Skeletal muscle satellite cell (primary cell): Measurements from ENCODE around the gene SREBF2. TPM values are rescaled to one million over a fixed set of nuclear protein-coding genes. Genes with fewer than 3 reads are reported as not detected.

Source experiments
- H3K27me3 ChIP-seq: 2 replicates; pipeline ENCODE4 v1.7.0; 2013; ENCODE audit warnings: low read length; ENCODE audit not compliant: control insufficient read depth, insufficient read depth
- H3K36me3 ChIP-seq: 2 replicates; pipeline ENCODE4 v1.7.0; 2013; ENCODE audit warnings: mild to moderate bottlenecking, control low read depth, low read length; ENCODE audit not compliant: insufficient read depth
- H3K4me1 ChIP-seq: 2 replicates; pipeline ENCODE4 v1.7.0; 2013; ENCODE audit warnings: low read length; ENCODE audit not compliant: control insufficient read depth, insufficient read depth
- H3K4me2 ChIP-seq: 2 replicates; pipeline ENCODE4 v1.7.0; 2013; ENCODE audit warnings: mild to moderate bottlenecking, low read length
- H3K4me3 ChIP-seq: 2 replicates; pipeline ENCODE4 v1.7.0; 2013; ENCODE audit warnings: low read length
- H3K9ac ChIP-seq: 2 replicates; pipeline ENCODE4 v1.7.0; 2013; ENCODE audit warnings: mild to moderate bottlenecking, low read depth, low read length, moderate library complexity
- H3K9me3 ChIP-seq: replicated peaks from 2 replicates; pipeline ENCODE4 v1.7.0; 2013; ENCODE audit warnings: mild to moderate bottlenecking, control low read depth, low read length
- total RNA-seq: library from RNA; depleted of rRNA; stranded (reverse); fragments of >200 nt; gene quantifications from 2 replicates; pipeline ENCODE4 v1.2.3, GENCODE V29; 2012; rRNA removed

The SREBF2 gene
- 31.9 and 57.5 TPM in 2 replicates for total RNA-seq

DNA sequence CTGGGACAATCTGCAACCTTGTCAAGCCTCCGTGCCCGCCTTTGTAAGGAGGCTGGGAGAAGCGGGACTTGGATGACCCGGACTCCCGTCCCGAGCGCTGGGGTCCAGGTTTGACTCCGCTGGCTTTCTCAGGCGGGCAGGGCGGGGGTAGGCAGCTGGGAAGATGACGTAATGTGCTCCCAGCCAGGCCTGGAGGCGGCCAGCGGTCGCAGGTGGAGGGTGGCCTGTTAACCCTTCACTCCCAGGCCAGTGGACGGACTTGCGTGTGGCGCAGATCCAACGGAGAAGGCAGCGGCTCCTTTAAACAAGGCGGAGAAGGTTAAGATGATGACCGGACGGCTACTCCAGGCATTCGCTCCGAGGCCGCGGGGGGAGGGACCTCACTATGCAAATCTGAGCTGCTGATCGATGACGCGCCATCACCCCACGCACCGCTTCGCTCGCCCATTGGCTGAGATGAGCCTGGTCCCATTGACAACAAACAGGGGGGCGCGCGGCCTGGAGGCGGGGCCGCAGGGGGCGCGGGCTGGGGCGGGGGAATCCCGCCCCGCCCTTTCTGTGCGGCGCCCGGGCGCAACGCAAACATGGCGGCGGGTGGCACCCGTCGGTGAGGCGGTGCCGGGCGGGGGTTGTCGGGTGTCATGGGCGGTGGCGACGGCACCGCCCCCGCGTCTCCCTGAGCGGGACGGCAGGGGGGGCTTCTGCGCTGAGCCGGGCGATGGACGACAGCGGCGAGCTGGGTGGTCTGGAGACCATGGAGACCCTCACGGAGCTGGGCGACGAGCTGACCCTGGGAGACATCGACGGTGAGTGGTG, at the start of gene SREBF2:
Gene SREBF2 (plus strand): TSS at position 553 of the 816 bp plus-strand sequence. CDS start 166 bp downstream, at position 719.
- Histone ChIP-seq H3K4me1 (peaks cover 23% of the 10 kb centered on the region), H3K27me3 (no peaks in the 10 kb centered on the region), H3K4me2 (peak within 1 kb of the TSS; percentile 89), H3K9me3 (no peaks in the 10 kb centered on the region), H3K36me3 (peaks cover 10% of the 10 kb centered on the region), H3K4me3 (peak within 1 kb of the TSS; percentile 88), H3K9ac (peak within 1 kb of the TSS; percentile 91)

DNA sequence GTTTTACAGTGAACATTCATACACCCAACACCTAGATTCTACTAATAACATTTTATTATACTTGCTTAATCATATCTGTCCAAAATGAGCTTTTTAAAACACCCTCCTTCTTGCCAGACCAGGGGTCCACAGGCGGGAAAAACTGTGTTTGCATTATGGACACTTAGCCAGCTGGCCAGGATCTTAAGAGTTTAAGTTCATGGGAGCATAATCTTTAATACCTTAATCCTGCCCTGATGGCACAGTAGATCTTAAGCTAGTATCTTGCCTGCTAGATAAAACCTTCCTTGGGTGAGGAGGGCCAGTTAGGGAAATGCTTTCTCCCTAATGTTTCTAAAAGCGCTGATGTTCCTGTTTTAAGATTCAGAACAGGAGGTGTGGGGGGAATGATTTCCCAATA, 45.6 kb upstream of the SREBF2 start:
- Histone ChIP-seq H3K4me2 (no peak overlapping the region), H3K27me3 (peaks cover 9% of the 10 kb centered on the region), H3K4me1 (no peaks in the 10 kb centered on the region), H3K9ac (no peak overlapping the region), H3K9me3 (no peaks in the 10 kb centered on the region), H3K4me3 (no peak overlapping the region), H3K36me3 (no peaks in the 10 kb centered on the region)

DNA sequence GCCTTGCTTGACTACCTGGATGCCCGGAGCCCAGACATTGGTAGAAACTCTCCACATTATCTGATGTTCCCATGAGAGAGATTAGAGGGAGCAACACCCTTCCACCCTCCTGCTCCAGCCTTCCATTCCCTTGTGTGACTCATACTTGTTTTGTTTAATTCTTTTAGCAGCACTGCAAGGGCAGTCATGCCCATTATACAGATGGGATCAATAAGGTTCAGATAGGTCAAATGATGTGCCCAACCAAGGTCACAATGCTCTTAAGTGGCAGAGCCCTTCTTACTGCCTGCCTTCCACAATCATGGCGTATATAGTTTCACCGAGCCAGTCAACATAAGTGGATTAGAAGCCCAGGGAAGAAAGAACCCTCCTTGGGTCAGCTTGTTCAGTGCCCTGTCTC, 39.0 kb upstream of the SREBF2 start:
- no peaks in the 10 kb centered on the region for H3K4me1 ChIP-seq
- H3K4me3 ChIP-seq, result no peak overlapping the region
- H3K9ac ChIP-seq, result no peak overlapping the region
- H3K36me3 ChIP-seq, result no peaks in the 10 kb centered on the region
- H3K9me3 ChIP-seq, result no peaks in the 10 kb centered on the region
- no peak overlapping the region for H3K4me2 ChIP-seq
- H3K27me3 ChIP-seq, result peaks cover 9% of the 10 kb centered on the region

DNA sequence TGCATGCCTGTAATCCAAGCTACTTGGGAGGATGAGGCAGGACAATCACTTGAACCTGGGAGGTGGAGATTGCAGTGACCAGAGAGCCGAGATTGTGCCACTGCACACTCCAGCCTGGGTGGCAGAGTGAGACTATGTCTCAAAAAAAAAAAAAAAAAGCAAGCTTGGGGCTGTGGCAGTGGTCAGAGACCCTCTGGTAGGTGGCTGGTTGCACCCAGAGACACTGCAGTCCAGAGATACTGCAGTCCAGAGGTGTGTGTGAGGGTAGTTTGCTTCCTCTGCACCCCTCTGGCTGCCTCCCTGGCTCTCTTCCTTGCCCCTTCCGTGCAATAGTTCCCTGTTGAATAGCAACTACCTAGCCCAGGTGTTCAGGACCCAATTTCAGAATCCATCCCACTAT, 34.2 kb upstream of the SREBF2 start:
- Histone ChIP-seq H3K4me1 (peaks cover 19% of the 10 kb centered on the region), H3K4me3 (no peak overlapping the region), H3K27me3 (no peaks in the 10 kb centered on the region), H3K9ac (no peak overlapping the region), H3K36me3 (no peaks in the 10 kb centered on the region), H3K4me2 (no peak overlapping the region), H3K9me3 (no peaks in the 10 kb centered on the region)

DNA sequence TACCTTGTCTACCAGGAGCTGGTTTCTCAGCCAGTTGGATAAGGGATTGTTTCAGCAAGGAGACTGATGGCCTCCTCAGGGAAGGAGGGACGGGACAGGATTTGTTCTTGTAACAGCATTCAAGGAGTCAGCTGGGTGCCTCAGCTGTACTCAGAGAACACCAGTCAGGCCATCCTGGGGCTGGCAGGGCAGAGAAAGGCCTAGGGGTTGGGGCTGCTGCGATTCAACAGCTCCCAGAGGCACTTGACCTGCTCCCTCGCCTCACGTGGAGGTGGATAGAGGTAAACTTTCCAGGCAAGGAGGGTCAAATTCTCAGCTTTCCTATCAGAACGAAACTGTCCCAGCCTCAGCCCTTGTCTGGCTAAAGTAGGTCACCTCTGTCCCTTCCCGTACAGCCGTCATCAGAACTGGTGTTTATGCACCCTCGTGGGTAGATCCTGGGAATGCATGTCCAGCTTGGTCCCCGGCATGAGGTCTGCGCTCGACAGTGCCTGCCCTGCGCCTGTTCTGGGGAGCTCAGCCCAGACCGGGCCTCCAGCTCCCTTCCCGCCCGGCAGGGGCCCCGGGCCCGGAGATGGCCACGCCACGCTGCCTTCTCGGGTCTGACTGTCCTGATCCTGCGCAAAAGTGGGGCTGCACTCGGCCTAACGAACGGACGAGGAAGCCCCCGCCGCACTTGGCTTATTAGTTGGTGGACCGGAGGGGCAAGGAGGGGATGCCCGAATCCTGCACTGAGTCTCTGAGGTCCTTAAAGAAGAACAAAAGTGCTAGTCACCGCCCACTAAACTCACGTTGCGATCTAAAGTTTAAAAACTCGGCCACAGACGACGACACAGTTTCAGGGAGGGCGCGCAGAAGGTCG, 33.2 kb upstream of the SREBF2 start:
- peak overlapping the region; percentile 94 for H3K4me3 ChIP-seq

DNA sequence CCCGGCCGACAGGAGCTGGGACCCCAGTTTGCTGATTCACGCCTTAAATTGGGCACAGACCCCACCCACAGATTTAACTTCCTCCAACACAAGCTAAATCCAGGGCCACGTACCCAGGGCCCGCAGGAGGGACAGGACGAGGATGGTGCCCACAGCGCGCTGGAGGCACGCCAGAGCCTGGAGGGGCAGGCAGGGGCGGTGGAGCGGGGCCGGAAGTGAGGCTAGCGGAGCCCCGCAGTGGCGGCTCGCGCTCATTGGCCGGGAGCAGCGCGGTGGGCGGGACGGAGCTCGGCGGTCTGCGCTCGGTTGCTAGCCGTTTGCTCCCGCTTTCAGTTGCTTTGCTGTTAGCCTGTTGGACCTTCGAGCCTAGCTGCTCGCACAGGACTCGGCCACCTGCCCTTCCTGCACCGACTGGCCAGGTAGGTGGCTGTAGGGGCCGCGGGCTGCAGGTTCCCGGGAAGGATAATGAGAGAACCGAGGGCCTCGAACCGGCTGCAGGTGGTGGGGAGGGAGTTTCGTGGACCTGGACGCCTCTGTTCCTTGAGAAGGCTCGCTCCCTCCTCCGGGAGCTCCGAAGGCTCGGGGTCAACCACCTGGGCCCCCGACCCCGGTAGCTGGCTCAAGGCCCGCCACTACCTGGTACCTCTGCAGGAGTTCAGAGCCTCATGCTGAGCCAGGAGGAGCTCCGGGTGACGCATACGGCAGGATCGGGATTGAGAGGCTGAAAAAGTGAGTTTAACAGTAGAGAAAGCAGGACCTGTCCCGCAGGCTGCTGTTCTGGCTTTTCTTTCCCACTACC, 32.4 kb upstream of the SREBF2 start, which contains the start of gene CCDC134:
Gene CCDC134 (plus strand): TSS at position 332 of the 799 bp plus-strand sequence. CDS start 8,212 bp downstream, outside the sequence.
- peak within 1 kb of the TSS; percentile 88 for H3K9ac ChIP-seq
- peak within 1 kb of the TSS; percentile 99 for H3K4me2 ChIP-seq
- no peaks in the 10 kb centered on the region for H3K36me3 ChIP-seq
- H3K9me3 ChIP-seq, result no peaks in the 10 kb centered on the region
- peaks cover 19% of the 10 kb centered on the region for H3K4me1 ChIP-seq
- no peaks in the 10 kb centered on the region for H3K27me3 ChIP-seq
- peak within 1 kb of the TSS; percentile 94 for H3K4me3 ChIP-seq

More for the DNA sequence above, 33.2 kb upstream of the SREBF2 start:
- H3K27me3 ChIP-seq, result no peaks in the 10 kb centered on the region
- H3K9me3 ChIP-seq, result no peaks in the 10 kb centered on the region
- H3K9ac ChIP-seq, result peak overlapping the region; percentile 88
- H3K36me3 ChIP-seq, result no peaks in the 10 kb centered on the region
- peak overlapping the region; percentile 99 for H3K4me2 ChIP-seq
- H3K4me1 ChIP-seq, result peaks cover 19% of the 10 kb centered on the region

DNA sequence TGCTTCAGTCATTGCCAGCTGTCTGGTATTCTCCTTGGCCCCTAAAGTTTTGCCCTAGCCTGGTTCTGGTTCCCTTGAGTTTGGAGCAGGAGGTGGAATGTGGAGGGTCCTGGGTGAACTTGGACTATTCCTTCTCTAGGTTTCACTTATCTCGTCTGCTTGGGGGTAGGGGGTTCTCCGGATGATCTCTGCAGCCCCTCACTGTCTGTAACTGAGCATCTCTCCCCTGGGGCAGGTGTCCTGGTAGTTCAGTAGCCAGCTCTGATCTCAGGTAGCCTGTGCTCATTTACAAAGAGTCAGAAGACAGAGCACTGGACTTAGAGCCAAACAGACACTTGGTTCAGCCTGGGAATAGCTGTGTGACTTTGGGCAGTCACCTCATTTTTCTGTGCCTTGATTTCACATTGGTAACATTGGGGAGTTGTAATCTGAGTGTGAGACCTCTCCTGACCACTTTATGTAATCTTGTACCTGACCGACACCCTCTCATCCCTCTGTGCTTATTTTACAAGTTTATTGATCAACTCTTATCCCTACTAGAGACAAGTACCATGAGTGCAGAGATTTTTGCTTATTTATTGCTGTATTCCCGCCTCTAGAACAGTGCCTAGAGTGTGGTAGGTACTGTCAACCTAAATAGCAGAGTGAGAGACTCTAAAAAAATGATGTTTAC, 31.6 kb upstream of the SREBF2 start:
- H3K9me3 ChIP-seq, result no peaks in the 10 kb centered on the region
- no peaks in the 10 kb centered on the region for H3K27me3 ChIP-seq
- peak overlapping the region; percentile 94 for H3K4me3 ChIP-seq
- peak overlapping the region; percentile 88 for H3K9ac ChIP-seq
- H3K36me3 ChIP-seq, result no peaks in the 10 kb centered on the region
- H3K4me1 ChIP-seq, result peaks cover 19% of the 10 kb centered on the region
- peak overlapping the region; percentile 99 for H3K4me2 ChIP-seq

DNA sequence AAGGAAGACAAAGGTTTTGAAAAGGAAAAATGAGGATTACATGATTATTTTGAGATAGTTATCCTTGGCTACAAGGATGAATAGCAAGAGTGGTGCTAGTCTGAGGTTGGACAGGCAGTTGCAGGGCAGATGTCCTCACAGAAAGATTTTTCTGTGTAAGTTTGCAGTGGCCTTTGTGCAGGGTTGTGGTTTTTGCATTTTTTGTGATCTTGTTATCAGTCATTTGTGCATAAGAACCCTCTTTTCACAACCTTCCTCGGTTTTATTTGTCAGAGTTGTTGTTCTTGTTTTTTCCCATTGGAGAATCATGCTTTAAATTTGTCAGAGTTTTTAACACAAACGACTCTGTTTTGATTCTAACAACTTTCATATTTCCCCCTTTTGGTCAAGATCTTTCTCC, 31.0 kb upstream of the SREBF2 start:
- no peaks in the 10 kb centered on the region for H3K27me3 ChIP-seq
- H3K9ac ChIP-seq, result no peak overlapping the region
- H3K4me2 ChIP-seq, result peak overlapping the region; percentile 99
- H3K4me1 ChIP-seq, result peaks cover 19% of the 10 kb centered on the region
- no peaks in the 10 kb centered on the region for H3K36me3 ChIP-seq
- no peaks in the 10 kb centered on the region for H3K9me3 ChIP-seq
- no peak overlapping the region for H3K4me3 ChIP-seq

DNA sequence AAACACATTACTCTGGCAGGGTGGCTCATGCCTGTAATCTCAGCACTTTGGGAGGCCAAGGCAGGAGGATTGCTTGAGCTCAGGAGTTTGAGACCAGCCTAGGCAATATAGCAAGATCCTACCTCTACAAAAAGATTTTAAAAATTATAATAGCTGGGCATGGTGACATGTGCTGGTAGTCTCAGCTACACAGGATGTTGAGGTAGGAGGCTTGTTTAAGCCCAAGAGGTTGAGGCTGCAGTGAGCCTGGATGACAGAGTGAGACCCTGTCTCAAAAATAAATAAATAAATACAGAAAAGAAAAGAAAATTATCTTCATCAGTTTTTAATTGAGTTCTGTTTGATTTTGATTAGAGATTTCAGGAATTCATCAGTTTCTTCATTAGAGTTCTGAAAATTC, 27.3 kb upstream of the SREBF2 start:
- Histone ChIP-seq H3K4me2 (no peak overlapping the region), H3K27me3 (no peaks in the 10 kb centered on the region), H3K4me1 (peaks cover 10% of the 10 kb centered on the region), H3K4me3 (no peak overlapping the region), H3K9me3 (no peaks in the 10 kb centered on the region), H3K9ac (no peak overlapping the region), H3K36me3 (no peaks in the 10 kb centered on the region)

DNA sequence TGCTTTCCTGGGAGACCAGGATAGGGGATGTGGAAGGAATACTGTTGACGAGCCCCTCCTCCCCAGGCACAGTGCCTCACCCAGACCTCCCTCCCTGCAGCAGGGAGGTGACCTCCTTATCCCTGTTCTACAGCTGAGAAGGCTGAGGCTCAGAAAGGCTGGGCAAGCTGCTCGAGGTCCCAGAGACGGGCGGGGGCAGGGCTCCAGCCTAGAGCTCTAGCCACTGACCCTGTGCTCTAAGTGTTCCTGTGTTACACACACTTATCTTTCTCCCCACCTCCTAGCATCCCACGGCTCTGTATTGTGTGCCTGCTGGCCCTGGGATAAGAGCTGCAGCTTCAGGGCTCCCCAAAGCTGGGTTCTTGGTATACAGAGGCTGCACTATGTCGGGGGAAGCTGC, 24.5 kb upstream of the SREBF2 start:
- Histone ChIP-seq H3K36me3 (no peaks in the 10 kb centered on the region), H3K27me3 (no peaks in the 10 kb centered on the region), H3K9me3 (no peaks in the 10 kb centered on the region), H3K4me3 (no peak overlapping the region), H3K9ac (no peak overlapping the region), H3K4me2 (no peak overlapping the region), H3K4me1 (no peaks in the 10 kb centered on the region)
